ENCODE results near the gene VWF.

DNA sequence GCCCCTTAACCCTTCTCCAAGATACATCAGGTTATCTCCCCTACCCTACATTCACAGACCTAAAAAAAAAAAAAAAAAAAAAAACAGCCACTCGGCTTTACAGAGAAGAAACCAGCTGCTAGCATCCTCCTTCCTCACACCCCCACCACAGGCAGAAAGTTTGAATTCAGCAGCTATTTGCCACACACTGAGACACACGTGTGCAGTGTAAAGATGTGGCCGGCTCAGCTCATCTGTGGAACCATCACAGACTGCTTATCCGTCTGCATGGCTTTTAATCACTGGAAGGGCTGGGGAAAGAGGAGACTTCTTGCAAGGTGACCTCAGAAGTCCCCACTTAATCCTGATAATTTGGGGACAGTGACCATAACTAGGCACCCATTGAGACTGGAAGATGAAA, 50.0 kb downstream of the VWF start:
- no peak for TF ChIP-seq POLR2A (IDR thresholded peaks at IDR 0.05)
- TF ChIP-seq, protein P1, sequence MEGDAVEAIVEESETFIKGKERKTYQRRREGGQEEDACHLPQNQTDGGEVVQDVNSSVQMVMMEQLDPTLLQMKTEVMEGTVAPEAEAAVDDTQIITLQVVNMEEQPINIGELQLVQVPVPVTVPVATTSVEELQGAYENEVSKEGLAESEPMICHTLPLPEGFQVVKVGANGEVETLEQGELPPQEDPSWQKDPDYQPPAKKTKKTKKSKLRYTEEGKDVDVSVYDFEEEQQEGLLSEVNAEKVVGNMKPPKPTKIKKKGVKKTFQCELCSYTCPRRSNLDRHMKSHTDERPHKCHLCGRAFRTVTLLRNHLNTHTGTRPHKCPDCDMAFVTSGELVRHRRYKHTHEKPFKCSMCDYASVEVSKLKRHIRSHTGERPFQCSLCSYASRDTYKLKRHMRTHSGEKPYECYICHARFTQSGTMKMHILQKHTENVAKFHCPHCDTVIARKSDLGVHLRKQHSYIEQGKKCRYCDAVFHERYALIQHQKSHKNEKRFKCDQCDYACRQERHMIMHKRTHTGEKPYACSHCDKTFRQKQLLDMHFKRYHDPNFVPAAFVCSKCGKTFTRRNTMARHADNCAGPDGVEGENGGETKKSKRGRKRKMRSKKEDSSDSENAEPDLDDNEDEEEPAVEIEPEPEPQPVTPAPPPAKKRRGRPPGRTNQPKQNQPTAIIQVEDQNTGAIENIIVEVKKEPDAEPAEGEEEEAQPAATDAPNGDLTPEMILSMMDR (IDR thresholded peaks at IDR 0.05), result no peak

Measured in sigmoid colon (tissue), 3 donors.